Kidney (tissue), 14 donors: ENCODE data around the gene ANKRD13B. TPM values are rescaled to one million over a fixed set of nuclear protein-coding genes. Genes with fewer than 3 reads are reported as not detected.

Source experiments
- DNase-seq, 5 donors: peaks; one replicate each; pipeline ENCODE4 v3.0.0-alpha.2; 2013 to 2020
- FAIRE-seq: peaks from 2 replicates; lab custom pipeline; 2012; peaks lifted over from hg19 to GRCh38; lab: Jason Lieb, UNC
- H3K27ac ChIP-seq, 2 donors: one replicate each; pipeline ENCODE4 v1.7.0; 2013; ENCODE audit warnings: low read depth in 2 of 2, low read length in 2 of 2, inconsistent platforms in 1 of 2
- H3K27me3 ChIP-seq: one replicate; pipeline ENCODE4 v1.7.1; 2013; ENCODE audit warnings: low read length, inconsistent platforms; ENCODE audit not compliant: control insufficient read depth, insufficient read depth
- H3K36me3 ChIP-seq, 3 donors: one replicate each; pipeline versions ENCODE4 v1.7.0 to v1.7.1; 2013; ENCODE audit warnings: low read length in 3 of 3, control low read depth in 1 of 3, inconsistent platforms in 1 of 3; ENCODE audit not compliant: insufficient read depth in 3 of 3, control insufficient read depth in 2 of 3
- H3K4me1 ChIP-seq, 3 donors: one replicate each; pipeline versions ENCODE4 v1.7.0 to v1.7.1; 2013; ENCODE audit warnings: low read length in 3 of 3, inconsistent platforms in 1 of 3, low read depth in 1 of 3; ENCODE audit not compliant: control insufficient read depth in 2 of 3, insufficient read depth in 2 of 3
- H3K4me3 ChIP-seq, 3 donors: one replicate each; pipeline versions ENCODE4 v1.7.0 to v1.8.1; 2013; ENCODE audit warnings: low read length in 3 of 3, control low read depth in 1 of 3, inconsistent platforms in 1 of 3
- H3K9ac ChIP-seq, 3 donors: one replicate each; pipeline versions ENCODE4 v1.7.0 to v1.7.1; 2013; ENCODE audit warnings: low read length in 3 of 3, control low read depth in 1 of 3, inconsistent platforms in 1 of 3
- H3K9me3 ChIP-seq, 3 donors: one replicate each; pipeline versions ENCODE4 v1.7.0 to v1.7.1; 2013; ENCODE audit warnings: low read length in 3 of 3, control low read depth in 1 of 3, inconsistent platforms in 1 of 3; ENCODE audit not compliant: control insufficient read depth in 2 of 3, insufficient read depth in 1 of 3
- CTCF ChIP-seq: IDR thresholded peaks from 3 replicates; pipeline ENCODE4 v1.5.1; 2012; ENCODE audit warnings: mild to moderate bottlenecking, moderate library complexity, borderline replicate concordance; ENCODE audit not compliant: insufficient read depth; ENCODE audit errors: extremely low read depth
- intact Hi-C: fragments of 100-400 bp; cut with DNase I; formaldehyde crosslinking; loops from one replicate; pipeline ENCODE4 v1.11.1; 2022
- polyA plus RNA-seq: library from polyadenylated mRNA; stranded (reverse); fragments of 350-450 nt; fragmentation: Illumina TruSeq; extraction: RNeasy Lipid Tissue Mini Kit (QIAGEN cat#74804); gene quantifications from one replicate; pipeline ENCODE4 v1.2.3, GENCODE V29; 2014; ENCODE audit warnings: low read depth, low replicate concordance; ENCODE audit not compliant: insufficient read depth
- total RNA-seq: library from RNA; stranded (reverse); fragmentation: NEBNext Ultra II Directional; extraction: Animal tissue kit (Norgen Biotek cat#: 25700); gene quantifications from one replicate; pipeline ENCODE4 v1.2.1, GENCODE V29; 2021
- donor health status: control.
- donor health status: control.
- donor health status: control.
- donor health status: control.
- donor health status: control.
- donor health status: DM: yes; HTN: yes; CAD: no.
- donor health status: Normal renal cell carcinoma (clear cell type).

The ANKRD13B gene
- total and polyA plus RNA-seq, 2 donors from 2014 or later, result 2.8 to 3.3 TPM

DNA sequence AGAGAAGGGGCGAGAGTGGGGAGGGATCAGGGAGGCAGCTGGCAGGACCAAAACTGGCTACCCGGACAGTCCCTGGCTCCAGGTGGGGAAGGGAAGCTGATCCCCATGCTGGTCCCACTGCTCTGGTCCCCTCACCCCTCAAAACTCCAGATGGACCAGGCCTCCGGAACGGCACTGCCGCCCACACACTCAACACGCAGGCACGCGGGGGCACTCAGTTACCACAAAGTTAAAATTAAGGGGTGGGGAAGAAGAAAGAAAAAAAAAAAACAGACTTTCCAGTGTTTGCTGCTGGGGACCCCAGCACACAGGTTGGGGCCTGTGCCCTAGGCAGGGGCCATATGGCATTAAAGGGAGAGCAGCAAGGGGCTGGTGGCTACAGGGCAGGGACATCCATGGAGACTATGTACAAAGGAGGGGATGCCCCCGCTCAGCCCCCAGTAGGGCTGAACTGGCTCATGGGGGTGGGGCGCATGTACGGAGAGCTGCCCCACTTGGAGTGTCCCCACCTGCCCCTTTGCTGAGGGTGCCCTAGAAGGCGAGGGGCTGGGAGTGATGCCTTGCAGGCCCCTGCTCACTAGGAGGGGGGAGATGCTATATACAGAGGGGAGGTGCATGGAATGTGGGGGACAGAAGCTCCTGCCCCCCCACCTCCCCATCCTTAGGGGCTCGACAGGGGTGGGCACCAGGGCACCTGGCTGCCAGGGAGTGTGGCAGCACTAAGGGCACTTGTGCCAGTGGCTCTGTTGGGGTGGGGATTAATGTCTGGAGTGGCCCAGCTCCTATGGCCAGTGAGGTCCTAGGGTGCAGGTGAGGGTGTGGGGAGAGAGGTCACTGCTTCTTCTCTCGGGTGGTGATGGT lies 18.8 kb upstream of the ANKRD13B start:
- Histone ChIP-seq H3K27me3 (no peaks in the 10 kb centered on the region), H3K4me3 (no peak overlapping the region), H3K27ac (peak overlapping the region in 1 of 2 donors; percentile 32), H3K4me1 (peaks cover 0 to 9% (median 7%) of the 10 kb centered on the region in 3 donors), H3K9ac (no peak overlapping the region), H3K36me3 (peaks cover 0 to 15% (median 12%) of the 10 kb centered on the region in 3 donors), H3K9me3 (no peaks in the 10 kb centered on the region)
- FAIRE-seq, result no peak
- intact Hi-C loops, result no loop called here
- TF ChIP-seq CTCF, result no peak
- DNase-seq, result peak in 2 of 5 donors; percentile 51 to 70

- H3K36me3 ChIP-seq, result peaks cover 0 to 19% (median 12%) of the 10 kb centered on the region in 3 donors
- H3K27ac ChIP-seq, result no peak overlapping the region
- H3K27me3 ChIP-seq, result no peaks in the 10 kb centered on the region
- DNase-seq (peak; percentile 29 to 70 (median 55)), FAIRE-seq (no peak)
- no peaks in the 10 kb centered on the region for H3K9me3 ChIP-seq
- H3K4me1 ChIP-seq, result peaks cover 0 to 3% (median 2%) of the 10 kb centered on the region in 3 donors
- intact Hi-C loops, result no loop called here
- no peak overlapping the region for H3K9ac ChIP-seq
- no peak overlapping the region for H3K4me3 ChIP-seq
- TF ChIP-seq CTCF, result no peak
These were observed 18.0 kb upstream of the ANKRD13B start for GRCh38 chr17:29574732-29575510.

- intact Hi-C loops, result no loop called here
- Histone ChIP-seq H3K27me3 (no peaks in the 10 kb centered on the region), H3K4me1 (peaks cover 0 to 3% (median 2%) of the 10 kb centered on the region in 3 donors), H3K9me3 (no peaks in the 10 kb centered on the region), H3K4me3 (no peak overlapping the region), H3K27ac (no peak overlapping the region), H3K9ac (no peak overlapping the region), H3K36me3 (peaks cover 0 to 19% (median 12%) of the 10 kb centered on the region in 3 donors)
- TF ChIP-seq CTCF, result no peak
- FAIRE-seq (no peak), DNase-seq (peak in 2 of 5 donors; percentile 40 to 72)
These were observed 17.3 kb upstream of the ANKRD13B start for GRCh38 chr17:29575511-29576213.
